MM.1S (cell line): ENCODE results near the gene UNC93A.

ENCODE experiments used
- DNase-seq: peaks from one replicate; pipeline ENCODE4 v3.0.0-alpha.2; 2015
- H2AFZ ChIP-seq: fragments of 300-600 bp; sonication (generic); 2 replicates; pipeline ENCODE4 v1.6.0; 2016; ENCODE audit warnings: antibody characterized with exemption, low read length
- H3F3A ChIP-seq: fragments of 300-600 bp; sonication (generic); 2 replicates; pipeline ENCODE4 v1.6.1; 2016; ENCODE audit warnings: mild to moderate bottlenecking, antibody characterized with exemption, low read length, moderate library complexity, mixed read lengths; ENCODE audit not compliant: insufficient read depth
- H3K27ac ChIP-seq: fragments of 300-600 bp; sonication (generic); 2 replicates; pipeline ENCODE4 v1.5.1; 2016; ENCODE audit warnings: mild to moderate bottlenecking, low read length
- H3K27me3 ChIP-seq: fragments of 300-600 bp; sonication (generic); replicated peaks from 2 replicates; pipeline ENCODE4 v1.6.0; 2016; ENCODE audit warnings: low read length; ENCODE audit not compliant: insufficient read depth
- H3K36me3 ChIP-seq: fragments of 300-600 bp; sonication (generic); replicated peaks from 2 replicates; pipeline ENCODE4 v1.6.1; 2016; ENCODE audit warnings: mild to moderate bottlenecking, low read length, mixed read lengths; ENCODE audit not compliant: insufficient read depth
- H3K4me1 ChIP-seq: fragments of 300-600 bp; sonication (generic); 2 replicates; pipeline ENCODE4 v1.6.1; 2016; ENCODE audit warnings: low read length, mixed read lengths
- H3K4me2 ChIP-seq: fragments of 300-600 bp; sonication (generic); 2 replicates; pipeline ENCODE4 v1.6.0; 2016; ENCODE audit warnings: low read depth, low read length
- H3K4me3 ChIP-seq: fragments of 300-600 bp; sonication (generic); 2 replicates; pipeline ENCODE4 v1.5.1; 2016; ENCODE audit warnings: low read length, mixed read lengths
- H3K79me2 ChIP-seq: fragments of 300-600 bp; sonication (generic); 2 replicates; pipeline ENCODE4 v1.6.1; 2016; ENCODE audit warnings: mixed run types, low read length, mixed read lengths
- H3K9ac ChIP-seq: fragments of 300-600 bp; sonication (generic); 2 replicates; pipeline ENCODE4 v1.6.1; 2016; ENCODE audit warnings: low read length, mixed read lengths
- H3K9me2 ChIP-seq: fragments of 300-600 bp; sonication (generic); replicated peaks from 2 replicates; pipeline ENCODE4 v1.6.1; 2016; ENCODE audit warnings: mild to moderate bottlenecking, low read length, mixed read lengths; ENCODE audit not compliant: insufficient read depth
- H3K9me3 ChIP-seq: fragments of 300-600 bp; sonication (generic); replicated peaks from 2 replicates; pipeline ENCODE4 v1.6.1; 2016; ENCODE audit warnings: mild to moderate bottlenecking, low read length, mixed read lengths; ENCODE audit not compliant: insufficient read depth
- H4K20me1 ChIP-seq: fragments of 300-600 bp; sonication (generic); 2 replicates; pipeline ENCODE4 v1.6.1; 2016; ENCODE audit warnings: mild to moderate bottlenecking, low read length, moderate library complexity, mixed read lengths; ENCODE audit not compliant: insufficient read depth
- CTCF ChIP-seq: fragments of 300-600 bp; sonication (generic); IDR thresholded peaks from 2 replicates; pipeline ENCODE4 v1.5.1; 2016; ENCODE audit warnings: antibody characterized with exemption, low read length, mixed read lengths
- EZH2 ChIP-seq: fragments of 300-600 bp; sonication (generic); optimal IDR thresholded peaks from 2 replicates; pipeline ENCODE3; 2017; ENCODE audit warnings: low read depth, mild to moderate bottlenecking, antibody characterized with exemption, low read length, mixed read lengths
- EZH2phosphoT487 ChIP-seq: fragments of 300-600 bp; sonication (generic); IDR thresholded peaks from 2 replicates; pipeline ENCODE4 v1.6.1; 2018; ENCODE audit warnings: antibody characterized with exemption, low read length

The UNC93A gene

DNA sequence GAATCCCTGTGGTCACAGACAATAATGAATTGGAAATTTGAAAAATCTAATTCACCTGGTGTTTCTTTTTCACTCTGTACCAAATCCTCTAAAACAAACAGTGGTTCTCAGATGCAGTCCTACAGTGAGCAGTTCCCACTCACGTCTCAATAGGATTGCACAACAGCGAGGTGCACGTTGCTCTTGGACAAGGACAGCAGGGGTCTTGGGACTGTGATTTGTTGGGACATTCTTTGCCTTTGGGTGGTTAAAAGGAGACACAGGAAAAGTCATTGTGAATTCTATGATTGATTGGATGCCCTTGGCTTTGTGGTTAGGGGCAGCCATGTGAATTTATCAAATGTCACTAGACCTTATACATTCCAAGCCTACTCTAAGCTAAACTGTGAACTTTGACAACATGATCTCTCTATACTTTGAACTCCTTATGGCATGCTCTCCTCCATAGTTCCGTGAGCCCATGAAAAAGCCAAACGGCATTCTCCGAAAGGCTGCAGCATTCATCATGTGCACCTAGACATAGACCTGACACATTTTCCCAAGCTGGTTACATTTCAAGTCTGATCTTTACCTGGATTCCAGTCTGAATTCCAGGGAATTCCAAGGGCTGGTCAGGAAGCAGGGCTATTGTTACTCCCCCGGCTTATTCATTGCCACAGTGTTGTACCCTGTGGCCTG lies 647 bp downstream of the UNC93A start:
- no peaks in the 10 kb centered on the region for H4K20me1 ChIP-seq
- no peak for DNase-seq
- H3K9ac ChIP-seq, result no peak overlapping the region
- H3K27me3 ChIP-seq, result no peaks in the 10 kb centered on the region
- H3K4me2 ChIP-seq, result no peak overlapping the region
- H3K36me3 ChIP-seq, result no peaks in the 10 kb centered on the region
- no peaks in the 10 kb centered on the region for H3K4me1 ChIP-seq
- H3K9me2 ChIP-seq, result no peaks in the 10 kb centered on the region
- no peaks in the 10 kb centered on the region for H3F3A ChIP-seq
- H2AFZ ChIP-seq, result no peak overlapping the region
- TF ChIP-seq CTCF, result no peak
- no peak for TF ChIP-seq EZH2
- no peak for TF ChIP-seq EZH2phosphoT487
- H3K79me2 ChIP-seq, result no peaks in the 10 kb centered on the region
- H3K4me3 ChIP-seq, result no peak overlapping the region
- no peaks in the 10 kb centered on the region for H3K9me3 ChIP-seq
- H3K27ac ChIP-seq, result no peak overlapping the region

DNA sequence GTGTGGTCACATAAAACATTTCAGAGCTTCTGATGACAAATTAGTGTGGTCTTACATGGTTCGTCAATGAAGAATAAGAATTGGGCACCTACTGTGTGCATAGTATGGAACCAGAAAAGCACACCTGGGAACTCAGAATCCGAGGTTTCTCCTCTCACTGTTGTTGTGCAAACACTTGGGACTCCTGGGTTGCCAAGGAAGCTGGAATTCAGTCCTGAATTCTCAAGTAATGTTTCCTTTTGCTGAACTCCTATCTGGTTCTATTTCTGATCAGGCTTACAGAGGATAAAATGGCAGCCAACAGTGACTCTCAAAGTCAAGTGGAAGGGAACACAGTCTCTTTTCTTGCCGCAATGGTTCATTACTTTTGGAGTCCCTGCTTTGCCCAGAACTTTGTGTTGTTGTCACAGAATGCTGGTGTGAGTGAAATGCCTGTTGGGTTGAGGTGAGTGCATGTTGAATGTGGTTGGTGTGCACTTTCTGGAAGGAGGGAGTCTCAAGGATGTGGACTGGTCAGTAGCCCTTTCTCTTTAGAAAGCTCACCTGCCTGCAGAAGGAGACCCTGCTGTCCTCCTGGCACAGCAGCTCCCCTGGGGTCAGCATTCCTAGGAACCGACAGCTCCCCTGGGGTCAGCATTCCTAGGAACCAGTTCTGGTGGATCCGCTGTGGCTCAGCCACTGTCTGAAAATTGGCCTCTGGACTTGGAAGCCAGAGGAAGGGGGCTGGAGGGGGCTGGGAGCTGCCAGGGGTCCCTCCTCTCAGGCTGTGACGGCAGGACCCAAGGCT lies 1.4 kb downstream of the UNC93A start:
- TF ChIP-seq EZH2, result no peak
- no peak for TF ChIP-seq CTCF
- TF ChIP-seq EZH2phosphoT487, result no peak
- no peak overlapping the region for H3K27ac ChIP-seq
- H2AFZ ChIP-seq, result no peak overlapping the region
- H3K79me2 ChIP-seq, result no peaks in the 10 kb centered on the region
- H3K9ac ChIP-seq, result no peak overlapping the region
- DNase-seq, result no peak
- no peaks in the 10 kb centered on the region for H3K36me3 ChIP-seq
- H3K9me3 ChIP-seq, result no peaks in the 10 kb centered on the region
- no peaks in the 10 kb centered on the region for H4K20me1 ChIP-seq
- no peaks in the 10 kb centered on the region for H3K9me2 ChIP-seq
- no peaks in the 10 kb centered on the region for H3K4me1 ChIP-seq
- no peak overlapping the region for H3K4me3 ChIP-seq
- H3K27me3 ChIP-seq, result no peaks in the 10 kb centered on the region
- H3F3A ChIP-seq, result no peaks in the 10 kb centered on the region
- no peak overlapping the region for H3K4me2 ChIP-seq

- H3K9ac ChIP-seq, result no peak overlapping the region
- H3K27ac ChIP-seq, result no peak overlapping the region
- no peak overlapping the region for H2AFZ ChIP-seq
- DNase-seq, result no peak
- H3K27me3 ChIP-seq, result no peaks in the 10 kb centered on the region
- no peaks in the 10 kb centered on the region for H3K36me3 ChIP-seq
- H3K79me2 ChIP-seq, result no peaks in the 10 kb centered on the region
- no peaks in the 10 kb centered on the region for H3K4me1 ChIP-seq
- H3K9me2 ChIP-seq, result no peaks in the 10 kb centered on the region
- H3K9me3 ChIP-seq, result no peaks in the 10 kb centered on the region
- TF ChIP-seq EZH2phosphoT487, result no peak
- TF ChIP-seq CTCF, result no peak
- TF ChIP-seq EZH2, result no peak
- H3K4me2 ChIP-seq, result no peak overlapping the region
- H3F3A ChIP-seq, result no peaks in the 10 kb centered on the region
- H3K4me3 ChIP-seq, result no peak overlapping the region
- no peaks in the 10 kb centered on the region for H4K20me1 ChIP-seq
Measured at GRCh38 chr6:167293088-167293589, 2.0 kb downstream of the UNC93A start.
